Lung (tissue), 12 donors: ENCODE results near the gene COL10A1. TPM values are rescaled to one million over a fixed set of nuclear protein-coding genes. Genes with fewer than 3 reads are reported as not detected.

Source experiments
- ATAC-seq: fragments of 200-7000 bp; cut with Tn5 transposase; one replicate; pipeline ENCODE4 v1.9.1; 2020; ENCODE audit warnings: moderate number of reproducible peaks; ENCODE audit not compliant: insufficient read depth, low FRiP score
- DNase-seq, 3 donors: peaks; one replicate each; pipeline ENCODE4 v3.0.0-alpha.2; 2013 to 2017
- H3K27ac ChIP-seq, 2 donors: one replicate each; pipeline ENCODE4 v1.5.1; 2013; ENCODE audit warnings: mild to moderate bottlenecking in 2 of 2, moderate library complexity in 2 of 2, control low read depth in 1 of 2, inconsistent platforms in 1 of 2, low read depth in 1 of 2, low read length in 1 of 2
- H3K27me3 ChIP-seq, 3 donors: one replicate each; pipeline ENCODE4 v1.5.1; 2013; ENCODE audit warnings: low read length in 2 of 3; ENCODE audit not compliant: control insufficient read depth in 3 of 3, insufficient read depth in 3 of 3
- H3K36me3 ChIP-seq, 4 donors: one replicate each; pipeline ENCODE4 v1.5.1; 2013; ENCODE audit warnings: low read length in 4 of 4, mild to moderate bottlenecking in 1 of 4, moderate library complexity in 1 of 4; ENCODE audit not compliant: control insufficient read depth in 4 of 4, insufficient read depth in 4 of 4
- H3K4me1 ChIP-seq, 5 donors: one replicate each; pipeline ENCODE4 v1.5.1; 2013; ENCODE audit warnings: low read length in 5 of 5, mild to moderate bottlenecking in 2 of 5, moderate library complexity in 1 of 5; ENCODE audit not compliant: control insufficient read depth in 5 of 5, insufficient read depth in 5 of 5
- H3K4me3 ChIP-seq: one replicate; pipeline ENCODE4 v1.5.1; 2013; ENCODE audit warnings: mild to moderate bottlenecking, control low read depth, moderate library complexity
- H3K9ac ChIP-seq, 2 donors: one replicate each; pipeline ENCODE4 v1.5.1; 2013; ENCODE audit warnings: low read length in 2 of 2, control low read depth in 1 of 2; ENCODE audit not compliant: insufficient read depth in 1 of 2
- H3K9me3 ChIP-seq, 4 donors: one replicate each; pipeline ENCODE4 v1.5.1; 2013; ENCODE audit warnings: low read length in 3 of 4, mild to moderate bottlenecking in 1 of 4, moderate library complexity in 1 of 4; ENCODE audit not compliant: control insufficient read depth in 4 of 4, insufficient read depth in 3 of 4
- WGBS, 2 donors: extraction: QIAGEN DNeasy Blood & Tissue Kit; methylation state at CpG; one replicate each; pipeline ENCODE4 v1.1.7; 2013; 5-methylcytosine and 5-hydroxymethylcytosine counted together
- polyA plus RNA-seq, 2 donors: library from polyadenylated mRNA; stranded (reverse); fragments of 200-250 nt; gene quantifications; one replicate each; pipeline ENCODE4 v1.2.1, GENCODE V29; 2013
- total RNA-seq, 2 donors: library from RNA; depleted of rRNA in 1 of 2; stranded (reverse); fragments of >200 nt in 1 of 2; gene quantifications; one replicate each; pipeline ENCODE4 v1.2.1, GENCODE V29; 2014 to 2021
- TF ChIP-seq, protein P1 (sequence below): IDR thresholded peaks from 2 replicates; pipeline ENCODE4 v1.5.1; 2012; ENCODE audit warnings: mild to moderate bottlenecking; ENCODE audit errors: control extremely low read depth, extremely low read depth
- donor health status: control.
- donor health status: control.
- donor health status: Bipolar disorder and iron deficiency.
- donor health status: healthy.
- donor health status: DM: yes; HTN: yes; CAD: no.

Gene COL10A1
- total and polyA plus RNA-seq, 4 donors = 0.28 TPM; not detected in 3

- WGBS, 2 donors = 40 to 62% methylated on average over 1 of the region's 1 CpG
- no peak overlapping the region for H3K4me3 ChIP-seq
- no peaks in the 10 kb centered on the region for H3K27me3 ChIP-seq
- no peak overlapping the region for H3K27ac ChIP-seq
- ATAC-seq (no peak), DNase-seq (no peak)
- peaks cover 12 to 35% (median 25%) of the 10 kb centered on the region in 4 donors for H3K36me3 ChIP-seq
- H3K9ac ChIP-seq = no peak overlapping the region
- no peaks in the 10 kb centered on the region for H3K9me3 ChIP-seq
- TF ChIP-seq, protein P1, sequence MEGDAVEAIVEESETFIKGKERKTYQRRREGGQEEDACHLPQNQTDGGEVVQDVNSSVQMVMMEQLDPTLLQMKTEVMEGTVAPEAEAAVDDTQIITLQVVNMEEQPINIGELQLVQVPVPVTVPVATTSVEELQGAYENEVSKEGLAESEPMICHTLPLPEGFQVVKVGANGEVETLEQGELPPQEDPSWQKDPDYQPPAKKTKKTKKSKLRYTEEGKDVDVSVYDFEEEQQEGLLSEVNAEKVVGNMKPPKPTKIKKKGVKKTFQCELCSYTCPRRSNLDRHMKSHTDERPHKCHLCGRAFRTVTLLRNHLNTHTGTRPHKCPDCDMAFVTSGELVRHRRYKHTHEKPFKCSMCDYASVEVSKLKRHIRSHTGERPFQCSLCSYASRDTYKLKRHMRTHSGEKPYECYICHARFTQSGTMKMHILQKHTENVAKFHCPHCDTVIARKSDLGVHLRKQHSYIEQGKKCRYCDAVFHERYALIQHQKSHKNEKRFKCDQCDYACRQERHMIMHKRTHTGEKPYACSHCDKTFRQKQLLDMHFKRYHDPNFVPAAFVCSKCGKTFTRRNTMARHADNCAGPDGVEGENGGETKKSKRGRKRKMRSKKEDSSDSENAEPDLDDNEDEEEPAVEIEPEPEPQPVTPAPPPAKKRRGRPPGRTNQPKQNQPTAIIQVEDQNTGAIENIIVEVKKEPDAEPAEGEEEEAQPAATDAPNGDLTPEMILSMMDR = no peak
- H3K4me1 ChIP-seq = peaks cover 0 to 19% (median 5%) of the 10 kb centered on the region in 5 donors
Measured at GRCh38 chr6:116108836-116109235, 17.1 kb downstream of the COL10A1 start.

DNA sequence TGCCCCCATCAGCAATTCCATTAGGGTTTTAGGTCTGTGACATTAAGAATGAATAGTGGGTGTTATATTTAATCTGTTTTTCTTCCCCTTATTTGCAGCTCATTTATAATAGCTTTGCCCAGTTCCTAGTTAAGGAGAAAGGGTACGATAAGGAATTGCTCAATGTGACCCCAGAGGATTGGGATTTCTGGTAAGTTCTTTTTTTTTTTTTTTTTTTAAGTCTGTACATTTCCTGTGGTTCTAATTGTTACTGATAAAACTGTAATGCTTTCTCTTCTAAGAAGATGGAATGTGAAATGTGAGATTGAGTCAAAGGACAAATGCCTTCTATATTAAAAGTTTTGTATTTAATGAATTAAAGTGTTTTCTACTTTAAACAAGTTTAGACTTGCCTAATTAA is 19.8 kb downstream of the COL10A1 start:
- TF ChIP-seq, protein P1 = no peak
- Histone ChIP-seq H3K27ac (no peak overlapping the region), H3K4me1 (peaks cover 0 to 33% (median 19%) of the 10 kb centered on the region in 5 donors), H3K36me3 (peaks cover 8 to 26% (median 12%) of the 10 kb centered on the region in 4 donors), H3K9me3 (no peaks in the 10 kb centered on the region), H3K9ac (no peak overlapping the region), H3K27me3 (no peaks in the 10 kb centered on the region), H3K4me3 (no peak overlapping the region)
- 18 to 27% methylated on average over 1 of the region's 1 CpG for WGBS, 2 donors
- peak in 2 of 3 donors; percentile 44 to 58 for DNase-seq
- no peak for ATAC-seq

- Histone ChIP-seq H3K27me3 (no peaks in the 10 kb centered on the region), H3K4me1 (peaks cover 0 to 29% (median 19%) of the 10 kb centered on the region in 5 donors), H3K9me3 (no peaks in the 10 kb centered on the region), H3K4me3 (no peak overlapping the region), H3K9ac (no peak overlapping the region), H3K27ac (no peak overlapping the region), H3K36me3 (peaks cover 3 to 18% (median 12%) of the 10 kb centered on the region in 4 donors)
- DNase-seq = no peak
- ATAC-seq = no peak
- WGBS, 2 donors = 89 to 92% methylated on average over 3 of the region's 3 CpGs
- TF ChIP-seq, protein P1 = no peak
Measured at GRCh38 chr6:116105247-116105646, 20.7 kb downstream of the COL10A1 start.

GRCh38 chr6:116104636-116105035 is 21.3 kb downstream of the COL10A1 start:
- peaks cover 0 to 32% (median 19%) of the 10 kb centered on the region in 5 donors for H3K4me1 ChIP-seq
- TF ChIP-seq, protein P1 = no peak
- H3K27ac ChIP-seq = no peak overlapping the region
- H3K36me3 ChIP-seq = peaks cover 0 to 16% (median 12%) of the 10 kb centered on the region in 4 donors
- no peaks in the 10 kb centered on the region for H3K9me3 ChIP-seq
- no peak overlapping the region for H3K9ac ChIP-seq
- ATAC-seq (no peak), DNase-seq (no peak)
- WGBS, 2 donors = 96 to 97% methylated on average over 1 of the region's 1 CpG
- H3K27me3 ChIP-seq = no peaks in the 10 kb centered on the region
- no peak overlapping the region for H3K4me3 ChIP-seq
